GM12878 (cell line): ENCODE data around the gene SLCO4A1. TPM values are rescaled to one million over a fixed set of nuclear protein-coding genes. Genes with fewer than 3 reads are reported as not detected.

ENCODE experiments used
- ATAC-seq: fragments of 200-7000 bp; cut with Tn5 transposase; 3 replicates; pipeline ENCODE4 v1.9.1; 2020; ENCODE audit warnings: mild to moderate bottlenecking, moderate library complexity
- BruUV-seq: library from RNA; stranded (reverse); fragments of 400-500 nt; replicated peaks from 2 replicates; lab custom pipeline; 2021; lab: Mats Ljungman, UMichigan
- CTCF ChIA-PET: fragments of 300-600 bp; sonication (Branson Sonifier 250); formaldehyde crosslinking; extraction: SDS; loops from one replicate; lab custom pipeline; 2021; ENCODE audit warnings: inconsistent platforms; lab: Yijun Ruan, JAX
- POLR2A ChIA-PET: fragments of 350-600 bp; formaldehyde crosslinking; extraction: SDS; loops from one replicate; lab custom pipeline; 2021; ENCODE audit warnings: inconsistent platforms; lab: Charles Lee
- RAD21 ChIA-PET: fragments of 300-600 bp; sonication (Branson Sonifier 250); formaldehyde crosslinking; loops from one replicate; lab custom pipeline; 2023; ENCODE audit warnings: antibody characterized with exemption; ENCODE audit not compliant: unreplicated experiment; lab: Charles Lee
- SMC1A ChIA-PET: fragments of 300-600 bp; sonication (Branson Sonifier 250); formaldehyde crosslinking; loops from one replicate; lab custom pipeline; 2023; ENCODE audit not compliant: unreplicated experiment, uncharacterized antibody; lab: Charles Lee
- DNase-seq: peaks from one replicate; pipeline ENCODE4 v3.0.0-alpha.2; 2011; ENCODE audit warnings: low read depth, low spot score
- FAIRE-seq: peaks from 3 replicates; lab custom pipeline; 2011; peaks lifted over from hg19 to GRCh38; lab: Jason Lieb, UNC
- H2AFZ ChIP-seq: 2 replicates; pipeline ENCODE4 v1.6.0; 2011; ENCODE audit warnings: low read depth, low read length, control low read depth; ENCODE audit not compliant: control insufficient read depth
- H3K27ac ChIP-seq: 2 replicates; pipeline ENCODE4 v1.5.1; 2011; ENCODE audit warnings: control low read depth; ENCODE audit not compliant: control insufficient read depth, insufficient read depth
- H3K27me3 ChIP-seq, 2 experiments: replicated peaks in 1 of 2; 2 replicates each; pipeline versions ENCODE4 v1.6.0 to v1.6.1; 2011; ENCODE audit warnings: low read length in 1 of 2; ENCODE audit not compliant: control insufficient read depth in 2 of 2, insufficient read depth in 2 of 2
- H3K36me3 ChIP-seq, 2 experiments: 2 replicates each; pipeline ENCODE4 v1.5.1; 2011; ENCODE audit warnings: low read length in 1 of 2; ENCODE audit not compliant: control insufficient read depth in 2 of 2, insufficient read depth in 2 of 2
- H3K4me1 ChIP-seq: 2 replicates; pipeline ENCODE4 v1.6.1; 2011; ENCODE audit warnings: mild to moderate bottlenecking, low read length, moderate library complexity, mixed read lengths; ENCODE audit not compliant: control insufficient read depth, insufficient read depth
- H3K4me2 ChIP-seq: 2 replicates; pipeline ENCODE4 v1.6.0; 2011; ENCODE audit warnings: control low read depth; ENCODE audit not compliant: control insufficient read depth, insufficient read depth
- H3K4me3 ChIP-seq: fragments of 200-600 bp; sonication (generic); 2 replicates; pipeline ENCODE4 v1.5.1; 2016
- H3K79me2 ChIP-seq: 2 replicates; pipeline ENCODE4 v1.6.0; 2011; ENCODE audit warnings: low read length; ENCODE audit not compliant: control insufficient read depth, insufficient read depth
- H3K9ac ChIP-seq: 2 replicates; pipeline ENCODE4 v1.8.0; 2011; ENCODE audit warnings: low read length, control low read depth, mixed read lengths; ENCODE audit not compliant: control insufficient read depth, insufficient read depth
- H3K9me3 ChIP-seq: replicated peaks from 3 replicates; pipeline ENCODE4 v1.5.1; 2011; ENCODE audit warnings: mild to moderate bottlenecking, low read length; ENCODE audit not compliant: control insufficient read depth, insufficient read depth
- H4K20me1 ChIP-seq: 2 replicates; pipeline ENCODE4 v1.6.0; 2011; ENCODE audit not compliant: control insufficient read depth, insufficient read depth
- IKZF2 ChIP-seq, 2 experiments: fragments of 450-650 bp; IDR thresholded peaks; 2 replicates each; pipeline ENCODE4 v1.6.1; 2017; ENCODE audit warnings: mild to moderate bottlenecking in 2 of 2, moderate library complexity in 2 of 2
- KLF5 ChIP-seq: fragments of 450-650 bp; IDR thresholded peaks from 2 replicates; pipeline ENCODE4 v1.6.1; 2014; ENCODE audit warnings: mild to moderate bottlenecking; ENCODE audit not compliant: partially characterized antibody
- MLLT1 ChIP-seq: fragments of 450-650 bp; IDR thresholded peaks from 2 replicates; pipeline ENCODE4 v1.6.1; 2016; ENCODE audit warnings: mild to moderate bottlenecking
- MYB ChIP-seq: fragments of 150-350 bp; IDR thresholded peaks from 2 replicates; pipeline ENCODE4 v1.6.1; 2014; ENCODE audit warnings: mild to moderate bottlenecking, low read depth, low read length, borderline replicate concordance
- MYC ChIP-seq: IDR thresholded peaks from 2 replicates; pipeline ENCODE4 v1.6.1; 2011; ENCODE audit warnings: mild to moderate bottlenecking, low read length, moderate library complexity, inconsistent platforms; ENCODE audit not compliant: insufficient read depth, insufficient replicate concordance, insufficient read length, severe bottlenecking
- NFIC ChIP-seq: IDR thresholded peaks from 2 replicates; pipeline ENCODE4 v1.6.1; 2012; ENCODE audit warnings: low read depth, mild to moderate bottlenecking, inconsistent platforms, low read length, moderate library complexity
- POLR2A ChIP-seq: IDR thresholded peaks from 2 replicates; pipeline ENCODE4 v1.6.1; 2011; ENCODE audit warnings: low read depth, mild to moderate bottlenecking, low read length
- POLR2AphosphoS5 ChIP-seq: IDR thresholded peaks from 2 replicates; pipeline ENCODE4 v1.6.1; 2011; ENCODE audit warnings: mild to moderate bottlenecking, low read length, inconsistent platforms
- ZBTB33 ChIP-seq: fragments of 450-650 bp; IDR thresholded peaks from 2 replicates; pipeline ENCODE4 v1.6.1; 2017; ENCODE audit warnings: mild to moderate bottlenecking
- WGBS: methylation state at CpG from one replicate; pipeline ENCODE4 v1.1.6; 2016; ENCODE audit warnings: low lambda C conversion rate; ENCODE audit not compliant: insufficient replicate concordance, insufficient coverage; ENCODE audit errors: missing lambda C conversion rate; 5-methylcytosine and 5-hydroxymethylcytosine counted together
- in situ Hi-C: fragments of 300-500 bp; cut with MboI; formaldehyde crosslinking; loops from 9 replicates; pipeline ENCODE4 v1.14.3; 2018; ENCODE audit warnings: mixed read lengths
- intact Hi-C: fragments of 100-400 bp; cut with micrococcal nuclease; formaldehyde crosslinking; loops from one replicate; pipeline ENCODE4 v1.14.2; 2022; ENCODE audit not compliant: unreplicated experiment
- polyA plus RNA-seq, 11 experiments: library from polyadenylated mRNA; depleted of rRNA in 4 of 11; unstranded in 6 of 11; stranded (reverse) in 5 of 11; fragments of >200 nt; fragmentation: Nextera tagmentation in 4 of 11; fragmentation: Illumina TruSeq in 1 of 11; extraction: Ambion mirVana in 4 of 11; extraction: Trizol in 1 of 11; gene quantifications; 1 replicate in 1 of 11; 2 replicates in 10 of 11; pipeline versions ENCODE4 v1.2.1 to v1.2.3, GENCODE V29; 2011 to 2016; ENCODE audit warnings: inconsistent platforms in 2 of 11, missing spikeins in 2 of 11, low read depth in 1 of 11
- total RNA-seq, 4 experiments: library from RNA; depleted of rRNA in 3 of 4; stranded (reverse); fragments of >200 nt in 3 of 4; fragmentation: Illumina TruSeq in 1 of 4; extraction: Trizol in 1 of 4; gene quantifications; 2 replicates each; pipeline versions ENCODE4 v1.2.1 to v1.2.3, GENCODE V29; 2013 to 2021
- TF ChIP-seq, protein P1 (sequence below): IDR thresholded peaks from 2 replicates; pipeline ENCODE4 v1.6.1; 2011; ENCODE audit warnings: low read depth, mild to moderate bottlenecking, low read length, moderate library complexity, borderline replicate concordance; ENCODE audit errors: extremely low read depth

SLCO4A1 gene
- total and polyA plus RNA-seq, 10 of the 15 experiments (the other 5 are each of a cell fraction or from before 2014, with no cell fraction given) = 2.1 to 30.7 (median 12.0) TPM

- ChIA-PET SMC1A (interaction anchor here (0.7 to 3.2 kb wide), 5 partner anchors 9 to 34 kb away, joined by 3 to 20 read pairs (median 11); partner anchors contain the start of gene SLCO4A1), RAD21 (interaction anchor here (0.9 to 2.3 kb wide), 9 partner anchors 8 to 149 kb away, joined by 3 to 25 read pairs (median 7); partner anchors contain the start of genes MRGBP and SLCO4A1), POLR2A (interaction anchor here (0.9 to 2.0 kb wide), 8 partner anchors 8 to 283 kb away, joined by 3 to 23 read pairs (median 4); partner anchors contain the start of genes MRGBP and SLCO4A1), CTCF (interaction anchor here (0.6 to 2.3 kb wide), 12 partner anchors 8 to 735 kb away, joined by 3 to 16 read pairs (median 4); partner anchors contain the start of gene SLCO4A1)
- TF ChIP-seq ZBTB33 (no peak), POLR2A (peak; percentile 50; the same call in 1 of the 2 replicates), KLF5 (no peak), MYC (no peak), NFIC (no peak), POLR2AphosphoS5 (peak; percentile 16; the same call in 1 of the 2 replicates), IKZF2 (IDR thresholded peaks at IDR 0.05) (peak in 1 of 2 experiments; percentile 46; a peak in 1 of 4 replicates), MYB (no peak), MLLT1 (peak; percentile 65)
- TF ChIP-seq, protein P1, sequence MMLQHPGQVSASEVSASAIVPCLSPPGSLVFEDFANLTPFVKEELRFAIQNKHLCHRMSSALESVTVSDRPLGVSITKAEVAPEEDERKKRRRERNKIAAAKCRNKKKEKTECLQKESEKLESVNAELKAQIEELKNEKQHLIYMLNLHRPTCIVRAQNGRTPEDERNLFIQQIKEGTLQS = no peak
- Histone ChIP-seq H3K27ac (peak overlapping the region; percentile 98), H2AFZ (no peak overlapping the region), H3K36me3 (peaks cover 4 to 9% of the 10 kb centered on the region in 2 experiments; a peak in 2 of 4 replicates), H3K4me2 (peak overlapping the region; percentile 94), H3K27me3 (no peaks in the 10 kb centered on the region), H3K4me1 (peaks cover 52% of the 10 kb centered on the region), H4K20me1 (no peaks in the 10 kb centered on the region), H3K4me3 (peak overlapping the region; percentile 54), H3K9me3 (no peaks in the 10 kb centered on the region), H3K79me2 (peaks cover 49% of the 10 kb centered on the region), H3K9ac (peak overlapping the region; percentile 76)
- 87% methylated on average over 24 of the region's 24 CpGs for WGBS
- in situ Hi-C loops (loop anchor here (10.0 kb wide), 1 partner anchor 144 kb away; the partner anchor contains the start of gene MRGBP), intact Hi-C loops (loop anchor here (1.0 to 5.0 kb wide), 2 partner anchors 8 to 157 kb away; partner anchors contain the start of gene SLCO4A1)
- TSS peak; percentile 87 for BruUV-seq
- DNase-seq (no peak), ATAC-seq (no peak), FAIRE-seq (no peak)
These were observed 8.4 kb downstream of the SLCO4A1 start for GRCh38 chr20:62650551-62651284.
